Calu3 (cell line): Measurements from ENCODE around the gene HSPA1L. TPM values are rescaled to one million over a fixed set of nuclear protein-coding genes. Genes with fewer than 3 reads are reported as not detected.

Source experiments
- BruUV-seq: library from RNA; stranded (reverse); fragments of 400-500 nt; replicated peaks from 2 replicates; lab custom pipeline; 2021; lab: Mats Ljungman, UMichigan
- CTCF ChIA-PET: fragments of 300-600 bp; sonication (Branson Sonifier 250); formaldehyde crosslinking; loops from one replicate; lab custom pipeline; 2022; ENCODE audit warnings: antibody characterized with exemption; lab: Charles Lee
- DNase-seq: peaks from one replicate; pipeline ENCODE4 v3.0.0; 2022
- H3K27ac Mint-ChIP-seq: one replicate; pipeline ENCODE4 v1.8.0; 2022; ENCODE audit warnings: mixed read lengths; ENCODE audit not compliant: unreplicated experiment
- H3K27me3 Mint-ChIP-seq: one replicate; pipeline ENCODE4 v1.8.0; 2022; ENCODE audit warnings: mixed read lengths; ENCODE audit not compliant: unreplicated experiment
- H3K36me3 Mint-ChIP-seq: one replicate; pipeline ENCODE4 v1.8.0; 2022; ENCODE audit warnings: mild to moderate bottlenecking, moderate library complexity, mixed read lengths; ENCODE audit not compliant: insufficient read depth, unreplicated experiment
- H3K4me1 Mint-ChIP-seq: one replicate; pipeline ENCODE4 v1.8.0; 2022; ENCODE audit warnings: mild to moderate bottlenecking, low read depth, mixed read lengths; ENCODE audit not compliant: unreplicated experiment
- H3K4me3 Mint-ChIP-seq: one replicate; pipeline ENCODE4 v1.8.0; 2022; ENCODE audit warnings: mild to moderate bottlenecking, low read depth, moderate library complexity, mixed read lengths; ENCODE audit not compliant: unreplicated experiment
- H3K9me3 Mint-ChIP-seq: one replicate; pipeline ENCODE4 v1.8.0; 2022; ENCODE audit warnings: low read depth, mixed read lengths; ENCODE audit not compliant: unreplicated experiment
- CTCF ChIP-seq: fragments of 200-600 bp; IDR thresholded peaks from one replicate; pipeline ENCODE4 v1.8.0; 2022; ENCODE audit warnings: antibody characterized with exemption; ENCODE audit not compliant: unreplicated experiment
- intact Hi-C: fragments of 100-400 bp; cut with micrococcal nuclease; formaldehyde crosslinking; loops from one replicate; pipeline ENCODE4 v1.10.0; 2022; ENCODE audit not compliant: unreplicated experiment
- total RNA-seq: library from RNA; stranded (reverse); gene quantifications from 2 replicates; pipeline ENCODE4 v1.2.3, GENCODE V29; 2022

Gene HSPA1L
- total RNA-seq, 1 experiment from 2014 or later = 4.2 TPM

- BruUV-seq = TSS peak; percentile 78
- CTCF ChIA-PET = interaction anchor here (0.6 to 2.3 kb wide), 8 partner anchors 15 to 176 kb away, joined by 3 to 16 read pairs (median 4); partner anchors contain the start of genes CFB and MSH5
- peak overlapping the region; percentile 94 for H3K27ac Mint-ChIP-seq
- intact Hi-C loops = loop anchor here (5.0 to 10.0 kb wide), 3 partner anchors 46 to 168 kb away; partner anchors contain the start of genes CFB and NEU1
- H3K4me3 Mint-ChIP-seq = peak overlapping the region; percentile 65
- no peaks in the 10 kb centered on the region for H3K9me3 Mint-ChIP-seq
- H3K27me3 Mint-ChIP-seq = no peaks in the 10 kb centered on the region
- peaks cover 77% of the 10 kb centered on the region for H3K36me3 Mint-ChIP-seq
- H3K4me1 Mint-ChIP-seq = peaks cover 43% of the 10 kb centered on the region
- TF ChIP-seq CTCF = no peak
- DNase-seq = peak; percentile 46
Observed at GRCh38 chr6:31776485-31776988, 38.5 kb downstream of the HSPA1L start.

GRCh38 chr6:31775633-31776484 lies 39.2 kb downstream of the HSPA1L start:
- intact Hi-C loops = loop anchor here (2.0 to 10.0 kb wide), 4 partner anchors 46 to 169 kb away; partner anchors contain the start of genes CFB and NEU1
- H3K4me3 Mint-ChIP-seq = peak overlapping the region; percentile 65
- no peaks in the 10 kb centered on the region for H3K27me3 Mint-ChIP-seq
- no peak for TF ChIP-seq CTCF
- peaks cover 43% of the 10 kb centered on the region for H3K4me1 Mint-ChIP-seq
- peak; percentile 63 for DNase-seq
- peaks cover 70% of the 10 kb centered on the region for H3K36me3 Mint-ChIP-seq
- H3K27ac Mint-ChIP-seq = peak overlapping the region; percentile 94
- CTCF ChIA-PET = interaction anchor here (0.6 to 4.0 kb wide), 24 partner anchors 12 to 455 kb away, joined by 3 to 51 read pairs (median 7); partner anchors contain the start of genes CFB, HSPA1B, LSM2 and LY6G5C
- TSS peak; percentile 55 for BruUV-seq
- H3K9me3 Mint-ChIP-seq = no peaks in the 10 kb centered on the region

- H3K27ac Mint-ChIP-seq = peak overlapping the region; percentile 94
Observed at GRCh38 chr6:31775184-31775583, 39.9 kb downstream of the HSPA1L start.

More at GRCh38 chr6:31775184-31775583, 39.9 kb downstream of the HSPA1L start:
- intact Hi-C loops = loop anchor here (2.0 to 10.0 kb wide), 4 partner anchors 47 to 170 kb away; partner anchors contain the start of genes CFB and NEU1
- Mint-ChIP-seq H3K4me3 (peak overlapping the region; percentile 65), H3K4me1 (peaks cover 43% of the 10 kb centered on the region), H3K36me3 (peaks cover 63% of the 10 kb centered on the region), H3K27me3 (no peaks in the 10 kb centered on the region), H3K9me3 (no peaks in the 10 kb centered on the region)
- DNase-seq = peak; percentile 85
- TF ChIP-seq CTCF = peak; percentile 13
- CTCF ChIA-PET = interaction anchor here (0.6 to 4.0 kb wide), 23 partner anchors 9 to 454 kb away, joined by 3 to 51 read pairs (median 5); partner anchors contain the start of genes HSPA1B, LSM2, LY6G5C and LY6G6F
- BruUV-seq = no TSS peak
